Prostate gland (tissue), 2 donors: ENCODE data around the gene DLEC1.

Source experiments
- CTCF ChIP-seq, 4 experiments: fragments of 200-600 bp in 2 of 4; fragments of 450-650 bp in 2 of 4; sonication (generic) in 2 of 4; IDR thresholded peaks; 1 replicate in 3 of 4; 2 replicates in 1 of 4; pipeline ENCODE4 v1.5.1; 2016 to 2019; ENCODE audit warnings: antibody characterized with exemption in 4 of 4, mild to moderate bottlenecking in 2 of 4, moderate library complexity in 2 of 4
- POLR2AphosphoS5 ChIP-seq: sonication (generic); formaldehyde crosslinking; IDR thresholded peaks from one replicate; pipeline ENCODE4 v1.6.1; 2017; ENCODE audit warnings: antibody characterized with exemption

GRCh38 chr3:38158472-38158871 is 119.5 kb downstream of the DLEC1 start:
- TF ChIP-seq CTCF (IDR thresholded peaks at IDR 0.05) (no peak), POLR2AphosphoS5 (no peak)
